ENCODE results near the gene GPN2. TPM values are rescaled to one million over a fixed set of nuclear protein-coding genes. Genes with fewer than 3 reads are reported as not detected.

The GPN2 gene
- total and polyA plus RNA-seq, 3 donors from 2014 or later: 19.8 to 22.2 (median 22.2) TPM

GRCh38 chr1:26829184-26829911 is 60.7 kb downstream of the GPN2 start:
- Histone ChIP-seq H3K4me3 (no peak overlapping the region), H3K4me1 (peaks cover 16% of the 10 kb centered on the region), H3K27ac (no peak overlapping the region), H3K27me3 (no peaks in the 10 kb centered on the region), H3K36me3 (ENCODE audit: low read depth, missing control alignments) (no peaks in the 10 kb centered on the region), H3K9me3 (no peaks in the 10 kb centered on the region)
- WGBS, 2 donors: 86 to 88% methylated on average over 6 of the region's 6 CpGs
- no peak for DNase-seq
- TF ChIP-seq CTCF (IDR thresholded peaks at IDR 0.05): no peak
- intact Hi-C loops (cut with DNase I; ENCODE audit: low total_unique reads): no loop called here

GRCh38 chr1:26828411-26828991 is 61.6 kb downstream of the GPN2 start:
- Histone ChIP-seq H3K4me1 (peaks cover 16% of the 10 kb centered on the region), H3K9me3 (no peaks in the 10 kb centered on the region), H3K27me3 (no peaks in the 10 kb centered on the region), H3K27ac (no peak overlapping the region), H3K36me3 (ENCODE audit: low read depth, missing control alignments) (no peaks in the 10 kb centered on the region), H3K4me3 (no peak overlapping the region)
- TF ChIP-seq CTCF (IDR thresholded peaks at IDR 0.05): no peak
- no peak for TF ChIP-seq POLR2A (IDR thresholded peaks at IDR 0.05)
- DNase-seq: no peak
- intact Hi-C loops (cut with DNase I; ENCODE audit: low total_unique reads): no loop called here
- 65 to 78% methylated on average over 4 of the region's 4 CpGs for WGBS, 2 donors

- DNase-seq: no peak
- WGBS, 2 donors: 17 to 28% methylated on average over 11 of the region's 11 CpGs
- peak overlapping the region; percentile 71 to 75 for H3K4me3 ChIP-seq
Measured at GRCh38 chr1:26827663-26828062, 62.4 kb downstream of the GPN2 start.

GRCh38 chr1:26827106-26827604 is 62.9 kb downstream of the GPN2 start:
- 1 to 2% methylated on average over 17 of the region's 17 CpGs for WGBS, 2 donors
- Histone ChIP-seq H3K36me3 (ENCODE audit: low read depth, missing control alignments) (no peaks in the 10 kb centered on the region), H3K27me3 (no peaks in the 10 kb centered on the region), H3K4me1 (peaks cover 16% of the 10 kb centered on the region), H3K27ac (peak overlapping the region; percentile 19 to 39), H3K9me3 (no peaks in the 10 kb centered on the region), H3K4me3 (peak overlapping the region; percentile 71 to 75)
- TF ChIP-seq POLR2A (IDR thresholded peaks at IDR 0.05) (no peak), CTCF (IDR thresholded peaks at IDR 0.05) (no peak)
- intact Hi-C loops (cut with DNase I; ENCODE audit: low total_unique reads): no loop called here
- no peak for DNase-seq

More at GRCh38 chr1:26827663-26828062, 62.4 kb downstream of the GPN2 start:
- no peak for TF ChIP-seq CTCF (IDR thresholded peaks at IDR 0.05)
- no peak for TF ChIP-seq POLR2A (IDR thresholded peaks at IDR 0.05)
- Histone ChIP-seq H3K27ac (no peak overlapping the region), H3K36me3 (ENCODE audit: low read depth, missing control alignments) (no peaks in the 10 kb centered on the region), H3K4me1 (peaks cover 16% of the 10 kb centered on the region), H3K9me3 (no peaks in the 10 kb centered on the region), H3K27me3 (no peaks in the 10 kb centered on the region)
- intact Hi-C loops (cut with DNase I; ENCODE audit: low total_unique reads): no loop called here
